NCI-H526 treated with DMSO at 0.1 percent for 48 hours (cell line): ENCODE data around the gene MRPS23.

Source experiments
- DNase-seq: peaks from one replicate; lab custom pipeline; 2025; lab: John Stamatoyannopoulos, UW

Gene MRPS23

GRCh38 chr17:57794841-57795240 is 55.0 kb downstream of the MRPS23 start:
- no peak for DNase-seq

GRCh38 chr17:57788725-57789124 is 61.1 kb downstream of the MRPS23 start:
- no peak for DNase-seq

DNA sequence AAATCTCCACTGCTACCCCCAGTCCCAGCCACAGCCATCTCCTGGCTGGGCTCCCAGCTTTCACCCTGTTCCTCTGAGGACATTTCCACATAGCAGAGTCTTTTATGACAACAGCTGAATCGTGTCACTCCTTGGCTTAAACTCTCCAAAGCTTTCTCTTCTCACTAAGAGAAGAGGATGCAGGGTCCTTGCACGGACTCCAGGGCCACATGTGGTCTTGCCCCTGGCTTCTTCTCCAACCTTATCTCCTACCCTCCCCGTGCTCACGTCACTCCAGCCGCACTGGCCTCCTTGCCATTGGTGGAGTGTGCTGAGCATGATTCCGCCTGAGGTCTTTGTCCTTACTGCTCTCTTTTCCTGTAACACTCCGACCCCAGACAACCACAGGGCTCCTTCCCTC is 64.8 kb downstream of the MRPS23 start:
- no peak for DNase-seq
